NCI-H1930 (cell line): Measurements from ENCODE around the gene CDC14A.
A peak's percentile ranks its signal among the peaks of the same experiment; 100 is the strongest.

Source experiments
- DNase-seq, 2 experiments: peaks; one replicate each; lab custom pipeline; 2025; lab: John Stamatoyannopoulos, UW

Gene CDC14A

GRCh38 chr1:100448366-100448765, 96.1 kb downstream of the CDC14A start:
- no peak for DNase-seq

- DNase-seq = no peak
Measured at GRCh38 chr1:100449477-100449876, 97.2 kb downstream of the CDC14A start.

GRCh38 chr1:100452641-100453040, 100.3 kb downstream of the CDC14A start:
- no peak for DNase-seq

- DNase-seq = no peak
Measured at GRCh38 chr1:100455478-100456072, 103.3 kb downstream of the CDC14A start.

GRCh38 chr1:100456880-100457279, 104.6 kb downstream of the CDC14A start:
- DNase-seq = no peak

GRCh38 chr1:100457683-100458082, 105.4 kb downstream of the CDC14A start:
- DNase-seq = no peak

GRCh38 chr1:100458661-100459357, 106.5 kb downstream of the CDC14A start:
- no peak for DNase-seq

GRCh38 chr1:100459358-100460114, 107.2 kb downstream of the CDC14A start:
- DNase-seq = peak; percentile 20 to 66

- DNase-seq = no peak
Measured at GRCh38 chr1:100461222-100461621, 108.9 kb downstream of the CDC14A start.

- no peak for DNase-seq
Measured at GRCh38 chr1:100462326-100463025, 110.2 kb downstream of the CDC14A start.

GRCh38 chr1:100463791-100464424, 111.6 kb downstream of the CDC14A start:
- DNase-seq = no peak

GRCh38 chr1:100469578-100469977, 117.3 kb downstream of the CDC14A start:
- DNase-seq = no peak

- no peak for DNase-seq
Measured at GRCh38 chr1:100474834-100475233, 122.5 kb downstream of the CDC14A start.

- DNase-seq = no peak
Measured at GRCh38 chr1:100476735-100477290, 124.5 kb downstream of the CDC14A start.

- DNase-seq = no peak
Measured at GRCh38 chr1:100478816-100479215, 126.5 kb downstream of the CDC14A start.

GRCh38 chr1:100479620-100480338, 127.5 kb downstream of the CDC14A start:
- DNase-seq = no peak

- no peak for DNase-seq
Measured at GRCh38 chr1:100481303-100481702, 129.0 kb downstream of the CDC14A start.

GRCh38 chr1:100482167-100482566, 129.9 kb downstream of the CDC14A start:
- DNase-seq = no peak

- no peak for DNase-seq
Measured at GRCh38 chr1:100482748-100483147, 130.4 kb downstream of the CDC14A start.

- no peak for DNase-seq
Measured at GRCh38 chr1:100483230-100483629, 130.9 kb downstream of the CDC14A start.

GRCh38 chr1:100485855-100486258, 133.6 kb downstream of the CDC14A start:
- no peak for DNase-seq
